Smooth muscle cell (in vitro differentiated cells): Measurements from ENCODE around the gene COA5. TPM values are rescaled to one million over a fixed set of nuclear protein-coding genes. Genes with fewer than 3 reads are reported as not detected.

Experiments
- DNase-seq: peaks from one replicate; lab custom pipeline; 2025; ENCODE audit not compliant: unreplicated experiment; lab: John Stamatoyannopoulos, UW
- H2AFZ ChIP-seq: fragments of 200-600 bp; sonication (generic); 2 replicates; pipeline ENCODE4 v1.6.0; 2016; ENCODE audit warnings: antibody characterized with exemption, low read depth, mild to moderate bottlenecking
- H3F3A ChIP-seq: fragments of 200-600 bp; sonication (generic); 2 replicates; pipeline ENCODE4 v1.6.0; 2017; ENCODE audit warnings: antibody characterized with exemption, low read depth
- H3K27ac ChIP-seq: fragments of 200-600 bp; sonication (generic); 2 replicates; pipeline ENCODE4 v1.5.1; 2016; ENCODE audit warnings: low read depth, mild to moderate bottlenecking
- H3K27me3 ChIP-seq: fragments of 200-600 bp; sonication (generic); 2 replicates; pipeline ENCODE4 v1.6.1; 2016; ENCODE audit warnings: low read depth, mild to moderate bottlenecking
- H3K36me3 ChIP-seq: fragments of 200-600 bp; sonication (generic); 2 replicates; pipeline ENCODE4 v1.5.1; 2016; ENCODE audit warnings: low read depth
- H3K4me1 ChIP-seq: fragments of 200-600 bp; sonication (generic); 2 replicates; pipeline ENCODE4 v1.5.1; 2016; ENCODE audit warnings: low read depth
- H3K4me2 ChIP-seq: fragments of 200-600 bp; sonication (generic); 2 replicates; pipeline ENCODE4 v1.6.0; 2016; ENCODE audit warnings: mild to moderate bottlenecking
- H3K4me3 ChIP-seq: fragments of 200-600 bp; sonication (generic); 2 replicates; pipeline ENCODE4 v1.5.1; 2016; ENCODE audit warnings: mild to moderate bottlenecking
- H3K79me2 ChIP-seq: fragments of 200-600 bp; sonication (generic); 2 replicates; pipeline ENCODE4 v1.6.0; 2016; ENCODE audit warnings: low read depth, mild to moderate bottlenecking
- H3K9ac ChIP-seq: fragments of 200-600 bp; sonication (generic); 2 replicates; pipeline ENCODE4 v1.6.0; 2016; ENCODE audit warnings: low read depth
- H3K9me3 ChIP-seq: fragments of 200-600 bp; sonication (generic); replicated peaks from 2 replicates; pipeline ENCODE4 v1.5.1; 2016; ENCODE audit warnings: low read depth
- H4K20me1 ChIP-seq: fragments of 200-600 bp; sonication (generic); 2 replicates; pipeline ENCODE4 v1.6.0; 2016; ENCODE audit warnings: low read depth
- CTCF ChIP-seq: fragments of 200-600 bp; sonication (generic); IDR thresholded peaks from 2 replicates; pipeline ENCODE4 v1.5.1; 2017; ENCODE audit warnings: borderline replicate concordance, mild to moderate bottlenecking, antibody characterized with exemption; ENCODE audit not compliant: insufficient read depth, poor library complexity, severe bottlenecking
- WGBS: methylation state at CpG from one replicate; pipeline ENCODE4 v1.1.7; 2016; ENCODE audit warnings: low lambda C conversion rate; 5-methylcytosine and 5-hydroxymethylcytosine counted together
- polyA plus RNA-seq: library from polyadenylated mRNA; unstranded; fragments of >200 nt; fragmentation: Nextera tagmentation; extraction: Ambion mirVana; gene quantifications from 2 replicates; pipeline ENCODE4 v1.2.1, GENCODE V29; 2016
- total RNA-seq: library from RNA; depleted of rRNA; stranded (reverse); fragments of >200 nt; gene quantifications from 2 replicates; pipeline ENCODE4 v1.2.3, GENCODE V29; 2014

COA5 gene
- total and polyA plus RNA-seq, 2 experiments from 2014 or later = 20.1 to 27.8 TPM

GRCh38 chr2:98571121-98571701 is 37.1 kb downstream of the COA5 start:
- H3K4me1 ChIP-seq = no peaks in the 10 kb centered on the region
- H2AFZ ChIP-seq = no peak overlapping the region
- H3K79me2 ChIP-seq = no peaks in the 10 kb centered on the region
- no peak for TF ChIP-seq CTCF
- no peaks in the 10 kb centered on the region for H3K9me3 ChIP-seq
- no peak overlapping the region for H3K9ac ChIP-seq
- no peaks in the 10 kb centered on the region for H3K36me3 ChIP-seq
- no peak overlapping the region for H3K27ac ChIP-seq
- WGBS = 95% methylated on average over 13 of the region's 13 CpGs
- no peaks in the 10 kb centered on the region for H3F3A ChIP-seq
- H3K27me3 ChIP-seq = no peaks in the 10 kb centered on the region
- no peaks in the 10 kb centered on the region for H4K20me1 ChIP-seq
- DNase-seq = no peak
- no peak overlapping the region for H3K4me2 ChIP-seq
- H3K4me3 ChIP-seq = no peak overlapping the region

GRCh38 chr2:98570356-98570755 is 38.0 kb downstream of the COA5 start:
- H3K79me2 ChIP-seq = no peaks in the 10 kb centered on the region
- no peaks in the 10 kb centered on the region for H3K4me1 ChIP-seq
- H3K27ac ChIP-seq = no peak overlapping the region
- no peaks in the 10 kb centered on the region for H3F3A ChIP-seq
- H3K27me3 ChIP-seq = no peaks in the 10 kb centered on the region
- H3K9me3 ChIP-seq = no peaks in the 10 kb centered on the region
- H4K20me1 ChIP-seq = no peaks in the 10 kb centered on the region
- H3K4me3 ChIP-seq = no peak overlapping the region
- H3K36me3 ChIP-seq = no peaks in the 10 kb centered on the region
- H2AFZ ChIP-seq = no peak overlapping the region
- WGBS = 95% methylated on average over 5 of the region's 5 CpGs
- no peak overlapping the region for H3K4me2 ChIP-seq
- TF ChIP-seq CTCF = no peak
- no peak for DNase-seq
- H3K9ac ChIP-seq = no peak overlapping the region

GRCh38 chr2:98569915-98570314 is 38.4 kb downstream of the COA5 start:
- DNase-seq = no peak
- Histone ChIP-seq H4K20me1 (no peaks in the 10 kb centered on the region), H3K4me1 (no peaks in the 10 kb centered on the region), H3K4me2 (no peak overlapping the region), H3K36me3 (no peaks in the 10 kb centered on the region), H3K9ac (no peak overlapping the region), H2AFZ (no peak overlapping the region), H3K9me3 (no peaks in the 10 kb centered on the region), H3K79me2 (no peaks in the 10 kb centered on the region), H3K27ac (no peak overlapping the region), H3F3A (no peaks in the 10 kb centered on the region), H3K27me3 (no peaks in the 10 kb centered on the region), H3K4me3 (no peak overlapping the region)
- 98% methylated on average over 12 of the region's 13 CpGs for WGBS
- TF ChIP-seq CTCF = no peak

- WGBS = 67% methylated on average over 19 of the region's 19 CpGs
- Histone ChIP-seq H3K27ac (no peak overlapping the region), H3K9ac (no peak overlapping the region), H2AFZ (no peak overlapping the region), H4K20me1 (no peaks in the 10 kb centered on the region), H3K9me3 (no peaks in the 10 kb centered on the region), H3F3A (no peaks in the 10 kb centered on the region), H3K27me3 (no peaks in the 10 kb centered on the region), H3K4me3 (no peak overlapping the region), H3K4me1 (no peaks in the 10 kb centered on the region), H3K79me2 (no peaks in the 10 kb centered on the region), H3K4me2 (no peak overlapping the region), H3K36me3 (no peaks in the 10 kb centered on the region)
- DNase-seq = no peak
- TF ChIP-seq CTCF = peak; percentile 89
Observed at GRCh38 chr2:98569197-98569793, 39.0 kb downstream of the COA5 start.
